ENCODE measurements around the gene ABHD8.

ABHD8 gene, protein sequence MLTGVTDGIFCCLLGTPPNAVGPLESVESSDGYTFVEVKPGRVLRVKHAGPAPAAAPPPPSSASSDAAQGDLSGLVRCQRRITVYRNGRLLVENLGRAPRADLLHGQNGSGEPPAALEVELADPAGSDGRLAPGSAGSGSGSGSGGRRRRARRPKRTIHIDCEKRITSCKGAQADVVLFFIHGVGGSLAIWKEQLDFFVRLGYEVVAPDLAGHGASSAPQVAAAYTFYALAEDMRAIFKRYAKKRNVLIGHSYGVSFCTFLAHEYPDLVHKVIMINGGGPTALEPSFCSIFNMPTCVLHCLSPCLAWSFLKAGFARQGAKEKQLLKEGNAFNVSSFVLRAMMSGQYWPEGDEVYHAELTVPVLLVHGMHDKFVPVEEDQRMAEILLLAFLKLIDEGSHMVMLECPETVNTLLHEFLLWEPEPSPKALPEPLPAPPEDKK

DNA sequence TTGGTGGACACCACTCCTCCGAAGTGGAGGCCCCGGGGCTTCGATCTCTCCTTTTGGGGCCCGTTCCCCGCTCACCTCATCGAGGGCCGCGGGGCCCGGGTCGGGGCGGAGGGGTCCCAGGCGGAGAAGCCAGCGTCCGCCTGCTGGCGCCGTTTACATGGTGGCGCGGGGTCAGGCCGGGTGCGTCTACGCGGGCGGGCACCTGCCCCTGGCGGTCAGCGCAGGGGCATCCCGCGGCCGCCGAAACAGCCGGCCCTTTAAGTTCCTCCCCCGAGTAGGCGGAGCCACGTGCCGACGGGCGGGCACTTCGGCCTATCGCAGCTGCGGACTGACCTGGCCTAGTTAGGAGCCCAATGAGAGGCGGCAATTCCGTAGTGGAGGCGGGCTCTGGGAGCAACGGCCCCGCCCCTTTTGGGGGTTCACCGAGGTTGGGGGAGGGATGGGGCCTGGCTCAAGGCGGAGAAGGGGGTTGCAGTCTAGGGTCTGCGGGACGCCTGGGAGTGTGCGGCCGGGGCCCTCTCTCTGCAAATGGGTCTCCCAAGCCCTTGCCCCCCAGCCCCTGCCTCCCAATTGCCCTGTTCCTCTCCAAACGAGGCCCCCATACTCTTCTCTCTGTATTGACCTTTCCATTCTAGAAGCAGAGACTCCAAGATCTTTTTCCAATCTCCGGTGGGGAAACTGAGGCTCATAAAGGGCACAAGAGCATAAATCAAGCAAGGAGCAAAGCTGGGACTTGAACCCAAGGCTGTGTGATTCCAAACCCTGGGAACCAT is at the start of gene ABHD8:
ABHD8 (minus strand) TSS at position 259 of the 773 bp plus-strand sequence. CDS start 1,809 bp downstream, outside the sequence.
- no peak for DNase-seq

DNA sequence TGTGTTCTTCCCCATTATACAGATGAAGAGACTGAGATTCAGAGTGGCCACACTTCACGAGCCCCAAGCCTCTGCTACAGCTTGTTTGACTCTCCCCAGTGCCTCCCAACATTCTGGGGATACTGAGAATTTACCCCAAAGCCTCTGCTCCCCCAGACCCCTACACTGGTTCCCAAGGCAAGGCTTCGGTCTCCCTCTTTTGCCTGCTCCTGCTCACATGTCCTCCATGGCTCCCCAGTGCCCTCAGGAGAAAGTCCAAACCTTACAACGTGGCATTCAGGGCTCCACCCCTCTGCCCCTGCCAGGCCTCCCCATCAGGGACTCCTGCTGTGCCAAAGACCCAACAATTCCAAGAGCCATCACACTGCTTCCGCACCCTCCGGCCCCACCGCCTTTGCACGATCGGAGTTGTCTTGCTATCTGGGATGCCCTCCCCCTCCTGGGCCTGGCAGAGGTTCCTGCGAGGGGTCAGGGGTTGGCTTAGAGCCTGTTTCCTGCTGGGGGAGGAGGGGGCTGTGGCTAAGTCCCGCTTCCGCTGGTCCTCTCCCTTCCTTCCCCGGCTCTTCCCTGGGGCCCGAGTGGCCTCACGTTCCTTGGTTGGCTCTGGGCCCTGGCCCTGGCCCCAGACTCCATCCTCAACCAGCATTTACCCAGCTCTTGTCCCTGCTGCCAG is 49.5 kb upstream of the ABHD8 start:
- DNase-seq: no peak

DNA sequence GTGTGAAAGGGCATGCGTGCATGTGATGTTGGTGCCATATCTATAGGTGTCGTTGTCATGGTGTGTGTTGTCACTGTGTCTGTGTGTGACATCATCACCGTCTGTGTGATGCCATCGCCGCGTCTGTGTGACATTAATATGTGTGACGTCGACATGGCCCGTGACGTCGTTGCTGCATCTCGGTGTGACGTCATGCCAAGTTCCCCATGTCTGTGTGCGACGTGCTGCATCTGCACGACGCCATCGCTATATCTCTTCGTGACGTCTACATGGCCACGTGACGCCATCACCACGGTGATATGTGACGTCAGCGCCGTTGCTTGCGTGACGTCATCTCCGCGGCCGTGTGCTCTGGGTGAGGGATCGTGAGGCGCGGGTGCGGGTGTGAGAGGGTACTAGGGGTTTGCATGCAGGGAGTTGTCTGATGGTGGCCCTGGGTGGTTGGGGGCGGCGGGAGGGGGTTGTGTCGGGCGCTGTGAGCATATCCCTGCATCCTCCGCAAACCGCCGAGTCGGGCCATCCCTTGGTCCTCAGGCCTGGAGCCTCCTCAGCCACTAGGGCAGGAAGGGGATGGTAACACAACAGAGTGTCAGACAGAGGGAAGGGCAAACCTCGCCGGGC is 48.7 kb upstream of the ABHD8 start:
- DNase-seq: no peak

DNA sequence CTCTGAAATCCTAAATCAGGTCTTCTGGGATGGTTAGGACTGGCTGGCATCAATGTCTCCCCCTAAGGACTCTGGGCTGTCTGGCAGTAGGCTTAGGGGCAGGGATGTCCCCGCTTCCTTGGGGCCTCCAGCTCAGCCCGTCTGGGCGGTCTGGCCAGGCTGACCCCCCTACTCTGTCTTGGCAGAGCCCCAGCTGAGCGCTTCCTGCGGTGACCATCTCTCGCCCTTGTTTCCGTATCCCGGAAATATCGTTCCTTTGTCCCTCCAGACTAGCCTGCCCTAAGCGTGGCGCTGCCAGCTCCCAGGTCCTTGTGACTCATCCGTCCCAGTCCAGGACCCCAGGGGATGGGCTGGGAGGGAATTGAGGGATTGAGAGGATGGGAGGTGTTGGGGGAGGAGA is 45.5 kb upstream of the ABHD8 start:
- no peak for DNase-seq

DNA sequence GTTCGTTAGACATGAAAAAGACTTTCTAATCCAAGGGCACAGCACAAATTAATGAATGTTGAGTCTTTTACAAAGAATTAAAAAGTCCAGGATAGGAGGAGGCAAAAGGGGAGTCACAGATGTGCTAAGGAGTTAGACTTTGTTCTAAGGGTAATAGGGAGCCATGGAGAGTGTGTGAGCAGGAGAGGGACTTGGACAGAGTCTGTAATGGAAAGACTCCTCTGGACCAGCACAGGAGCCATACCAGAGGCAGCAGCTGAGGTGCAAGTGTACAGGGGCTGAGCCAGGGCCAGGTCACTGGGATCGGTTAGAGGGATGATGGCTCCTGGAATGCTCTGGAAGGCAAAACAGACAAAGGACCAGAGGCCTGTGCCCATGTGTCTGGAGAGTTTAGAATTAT is 44.7 kb upstream of the ABHD8 start:
- no peak for DNase-seq

DNA sequence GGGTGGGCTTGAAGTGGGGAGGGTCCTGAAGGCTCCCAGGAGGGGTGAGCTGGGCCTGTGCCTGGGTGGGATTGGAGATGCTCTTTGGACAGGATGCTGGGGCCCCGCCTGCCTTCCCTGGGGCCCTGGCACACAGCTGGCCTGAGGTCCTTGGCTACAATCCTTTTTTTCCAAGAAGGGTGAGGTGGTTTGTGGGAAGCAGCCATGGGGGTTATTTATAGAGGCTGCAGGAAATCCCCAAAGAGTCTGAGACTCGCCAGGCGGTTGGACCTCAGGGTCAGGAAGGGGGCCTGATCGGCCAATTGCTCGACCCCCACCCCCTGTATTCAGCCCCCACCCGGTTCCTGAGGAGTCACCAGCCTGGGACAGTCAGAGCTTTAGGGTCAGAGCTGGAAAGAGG is 44.1 kb upstream of the ABHD8 start:
- no peak for DNase-seq

DNA sequence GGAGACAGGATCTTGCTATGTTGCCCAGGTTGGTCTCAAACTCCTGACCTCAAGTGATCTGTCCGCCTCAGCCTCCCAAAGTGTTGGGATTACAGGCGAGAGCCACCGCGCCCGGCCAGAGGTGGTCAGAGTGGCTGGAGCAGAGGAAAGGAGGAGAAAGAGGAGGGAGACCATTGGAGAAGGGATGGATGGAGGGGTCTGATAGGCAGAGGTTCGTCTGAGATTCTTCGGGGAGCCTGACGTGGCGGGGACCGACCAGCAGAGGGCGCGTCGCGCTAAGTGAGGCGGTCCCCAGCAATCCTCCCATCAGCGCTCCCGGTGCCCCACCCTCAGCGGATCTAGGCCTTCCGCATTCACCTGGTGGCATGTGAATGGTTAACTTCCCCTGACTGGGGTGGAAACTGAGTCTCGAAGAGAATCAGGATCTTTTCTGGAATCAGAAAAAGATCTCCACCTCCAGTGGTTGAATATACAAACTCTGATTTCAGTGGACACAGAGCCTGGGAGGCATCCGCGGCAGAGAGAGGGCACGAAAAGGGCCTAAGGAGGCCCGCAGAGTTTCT is 43.0 kb upstream of the ABHD8 start:
- no peak for DNase-seq

DNA sequence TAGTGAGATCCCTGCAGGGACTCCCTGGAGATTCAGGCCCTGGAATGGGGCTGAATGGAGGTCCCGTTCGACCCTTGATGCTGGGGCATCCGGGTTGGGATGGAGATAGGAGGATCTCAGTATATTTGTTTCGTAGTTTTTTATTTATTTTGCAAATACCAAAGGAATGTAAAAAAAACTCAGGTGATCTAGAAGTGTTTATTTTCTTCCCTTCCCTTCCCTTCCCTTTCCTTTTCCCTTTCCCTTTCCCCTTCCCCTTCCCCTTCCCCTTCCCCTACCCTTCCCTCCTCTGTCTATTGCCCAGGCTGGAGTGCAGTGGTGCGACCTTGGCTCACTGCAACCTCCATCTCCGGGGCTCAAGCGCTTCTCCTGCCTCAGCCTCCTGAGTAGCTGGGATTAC is 38.6 kb upstream of the ABHD8 start:
- DNase-seq: no peak

DNA sequence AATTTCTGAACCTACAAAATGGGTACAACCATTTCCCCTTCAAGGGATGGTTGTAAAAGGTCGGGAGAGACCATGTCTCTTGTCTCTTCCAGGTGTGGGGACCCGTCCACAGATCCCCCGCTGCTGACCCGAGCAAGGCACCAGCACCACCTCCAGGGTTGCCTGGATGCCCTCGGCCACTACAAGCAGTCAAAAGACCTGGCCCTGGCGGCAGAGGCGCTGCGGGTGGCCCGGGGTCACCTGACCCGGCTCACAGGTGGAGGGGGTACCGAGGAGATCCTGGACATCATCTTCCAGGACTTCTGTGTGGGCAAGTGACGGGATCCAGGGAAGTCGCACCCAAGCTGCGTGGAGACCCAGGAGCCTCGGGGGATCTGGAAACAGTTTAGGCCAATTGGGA is 38.2 kb upstream of the ABHD8 start:
- no peak for DNase-seq

DNA sequence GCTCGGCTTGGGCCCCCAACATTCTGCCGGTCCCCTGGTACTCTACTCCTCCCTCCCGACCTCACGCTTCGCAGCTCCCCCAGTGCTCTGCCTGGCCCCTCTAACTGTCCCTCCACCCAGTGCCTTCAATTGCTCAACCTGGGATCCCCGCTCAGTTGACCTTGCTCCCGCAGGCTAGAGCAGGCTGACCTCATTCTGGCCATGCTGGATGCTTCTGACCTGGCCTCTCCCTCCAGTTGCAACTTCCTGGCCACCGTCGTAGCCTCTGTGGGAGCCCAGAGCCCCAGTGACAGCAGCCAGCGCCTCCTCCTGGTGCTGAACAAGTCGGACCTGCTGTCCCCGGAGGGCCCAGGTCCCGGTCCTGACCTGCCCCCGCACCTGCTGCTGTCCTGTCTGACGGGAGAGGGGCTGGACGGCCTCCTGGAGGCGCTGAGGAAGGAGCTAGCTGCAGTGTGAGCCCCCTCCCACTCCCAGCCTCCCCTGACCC is 37.7 kb upstream of the ABHD8 start:
- DNase-seq: no peak

DNA sequence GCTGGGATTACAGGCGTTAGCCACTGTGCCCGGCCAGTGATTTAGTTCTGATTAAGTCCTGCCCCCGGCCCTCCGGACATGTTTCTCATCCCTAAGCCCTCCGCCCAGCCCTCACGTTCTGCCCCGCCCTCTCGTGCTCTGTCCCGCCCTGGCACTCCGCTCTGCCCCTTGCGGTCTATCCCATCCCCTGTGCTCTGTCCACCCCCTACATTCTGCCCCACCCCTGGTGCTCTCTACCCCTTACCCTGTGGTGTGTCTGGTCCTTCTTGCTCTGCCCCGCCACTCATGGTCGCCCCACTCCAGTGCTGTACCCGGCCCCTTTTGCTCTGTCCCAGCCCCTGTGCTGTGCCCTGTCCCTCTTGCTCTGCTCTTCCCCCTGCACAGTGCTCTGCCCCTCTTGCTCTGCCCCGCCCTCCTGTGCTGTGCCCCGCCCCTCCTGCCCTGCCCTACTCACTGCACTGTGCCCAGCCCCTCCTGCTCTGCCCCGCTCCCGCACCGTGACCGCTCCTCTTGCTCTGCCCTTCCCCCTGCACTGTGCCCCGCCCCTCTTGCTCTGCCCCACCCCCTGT is 37.2 kb upstream of the ABHD8 start:
- DNase-seq: no peak

DNA sequence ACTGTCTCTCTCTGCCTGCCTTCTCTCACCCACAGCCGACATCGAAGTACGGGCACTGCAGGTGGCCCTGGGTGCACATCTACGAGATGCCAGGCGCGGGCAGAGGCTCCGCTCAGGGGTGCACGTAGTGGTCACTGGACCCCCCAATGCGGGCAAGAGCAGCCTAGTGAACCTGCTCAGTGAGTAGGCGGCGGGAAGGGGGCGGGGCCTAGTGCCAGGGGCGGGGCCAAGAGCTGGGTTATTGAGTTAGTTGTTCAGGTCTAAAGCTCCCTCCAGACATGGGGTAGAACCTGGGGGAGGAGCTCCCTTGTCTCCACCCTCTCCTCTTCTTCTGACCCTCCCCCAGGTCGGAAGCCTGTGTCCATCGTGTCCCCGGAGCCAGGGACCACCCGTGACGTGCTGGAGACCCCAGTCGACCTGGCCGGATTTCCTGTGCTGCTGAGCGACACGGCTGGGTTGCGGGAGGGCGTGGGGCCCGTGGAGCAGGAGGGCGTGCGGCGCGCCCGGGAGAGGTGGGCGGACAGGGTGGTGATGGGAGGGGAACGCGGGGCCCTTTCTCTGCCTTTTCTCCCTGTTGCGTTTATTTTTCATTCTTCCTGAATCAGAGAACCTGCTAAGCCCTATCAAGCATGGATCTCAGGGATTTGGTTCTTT is 36.0 kb upstream of the ABHD8 start:
- no peak for DNase-seq

DNA sequence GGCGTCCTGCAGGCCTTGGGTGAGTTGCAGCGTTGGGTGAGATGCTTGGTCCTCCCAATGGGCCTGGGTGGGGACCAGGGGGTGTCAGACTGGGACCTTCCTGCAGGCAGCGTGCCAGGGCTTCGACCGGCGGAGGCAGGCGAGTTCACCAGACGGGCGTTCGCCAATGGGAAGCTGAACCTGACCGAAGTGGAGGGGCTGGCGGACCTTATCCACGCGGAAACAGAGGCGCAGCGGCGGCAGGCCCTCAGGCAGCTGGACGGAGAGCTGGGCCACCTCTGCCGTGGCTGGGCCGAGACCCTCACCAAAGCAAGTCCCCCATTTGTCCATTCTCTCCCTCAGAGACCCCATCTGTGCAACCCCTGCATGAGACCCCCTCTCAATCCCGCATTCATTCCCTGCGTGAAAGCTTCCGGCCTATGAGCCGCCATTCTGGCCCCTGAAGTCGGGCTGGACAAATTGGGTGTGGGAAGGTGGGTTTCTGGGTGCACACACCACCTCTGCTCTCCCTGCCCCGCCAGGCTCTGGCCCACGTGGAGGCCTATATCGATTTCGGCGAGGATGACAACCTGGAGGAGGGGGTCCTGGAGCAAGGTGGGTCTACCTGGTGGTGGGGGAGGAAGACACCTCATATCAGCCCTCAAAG is 35.3 kb upstream of the ABHD8 start:
- no peak for DNase-seq

DNA sequence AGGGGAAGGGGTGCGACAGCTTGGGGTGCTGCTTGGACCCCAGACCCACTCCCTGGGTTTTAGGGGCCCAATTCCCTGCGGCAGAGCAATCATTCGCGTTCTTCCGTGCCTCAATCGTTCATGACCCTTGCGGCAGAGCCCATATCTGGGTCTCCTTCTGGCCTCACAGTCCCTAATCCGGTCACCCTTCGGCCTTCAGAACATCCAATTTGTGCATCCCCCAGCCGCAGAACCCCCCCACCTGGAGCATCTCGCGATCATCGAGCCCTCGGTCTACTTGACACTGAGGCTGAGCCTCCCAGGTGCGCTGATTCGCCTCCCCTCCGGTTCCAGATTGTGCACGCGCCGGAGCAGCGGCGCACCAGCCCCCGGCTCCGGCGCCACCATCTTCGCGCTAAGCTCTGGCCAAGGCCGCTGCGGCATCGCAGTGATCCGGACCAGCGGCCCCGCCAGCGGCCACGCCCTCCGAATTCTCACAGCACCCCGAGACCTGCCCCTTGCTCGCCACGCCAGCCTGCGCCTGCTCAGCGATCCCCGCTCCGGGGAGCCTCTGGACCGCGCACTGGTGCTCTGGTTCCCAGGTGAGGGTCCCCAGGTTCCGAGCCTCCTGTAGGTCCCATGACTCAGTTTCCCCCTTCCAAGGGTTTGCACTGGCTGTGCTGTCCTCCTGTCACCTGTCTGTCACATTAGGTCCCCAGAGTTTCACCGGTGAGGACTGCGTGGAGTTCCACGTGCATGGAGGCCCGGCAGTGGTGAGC is 34.6 kb upstream of the ABHD8 start:
- DNase-seq: no peak

DNA sequence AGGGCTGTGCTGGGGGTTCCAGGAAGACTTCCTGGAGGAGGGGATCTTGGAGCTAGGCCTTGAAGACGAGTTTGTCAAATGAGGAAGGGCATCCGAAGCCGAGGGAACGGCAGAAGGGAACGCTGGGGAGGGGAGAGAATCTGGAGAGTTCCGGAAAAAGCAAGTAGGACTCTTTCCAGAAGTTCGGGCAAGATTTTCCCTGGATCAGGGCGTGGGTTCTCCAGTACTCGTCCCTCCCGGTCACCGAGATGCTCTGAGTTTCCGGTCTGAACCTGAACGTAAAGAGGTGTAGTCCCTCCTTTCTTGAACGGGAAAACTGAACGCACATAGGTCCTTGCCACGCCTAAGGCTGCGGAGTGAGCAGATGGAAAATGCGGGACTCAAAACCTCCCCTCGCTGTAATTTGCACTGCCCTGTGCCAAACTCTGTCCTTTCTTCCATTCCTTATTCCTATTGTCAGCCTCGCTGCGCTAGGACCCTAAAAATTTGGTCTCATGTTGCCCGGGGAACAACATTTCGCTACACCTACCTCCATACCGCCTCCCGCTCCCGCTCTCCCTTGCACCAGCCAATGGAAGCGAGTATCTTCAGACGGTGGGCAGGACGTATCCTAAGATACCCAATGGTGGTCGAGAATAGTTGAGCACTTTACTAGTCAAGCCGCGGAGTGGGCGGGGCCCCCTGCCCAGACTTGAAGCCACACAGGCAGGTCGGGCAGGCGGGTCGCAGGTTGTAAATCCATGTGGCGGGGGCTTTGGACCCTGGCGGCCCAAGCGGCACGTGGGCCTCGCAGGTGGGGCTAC is 33.8 kb upstream of the ABHD8 start, which contains the start of gene GTPBP3:
GTPBP3 (plus strand) TSS at position 682 of the 803 bp plus-strand sequence; CDS start at position 741, 59 bp downstream.
- DNase-seq: peak; percentile 93

DNA sequence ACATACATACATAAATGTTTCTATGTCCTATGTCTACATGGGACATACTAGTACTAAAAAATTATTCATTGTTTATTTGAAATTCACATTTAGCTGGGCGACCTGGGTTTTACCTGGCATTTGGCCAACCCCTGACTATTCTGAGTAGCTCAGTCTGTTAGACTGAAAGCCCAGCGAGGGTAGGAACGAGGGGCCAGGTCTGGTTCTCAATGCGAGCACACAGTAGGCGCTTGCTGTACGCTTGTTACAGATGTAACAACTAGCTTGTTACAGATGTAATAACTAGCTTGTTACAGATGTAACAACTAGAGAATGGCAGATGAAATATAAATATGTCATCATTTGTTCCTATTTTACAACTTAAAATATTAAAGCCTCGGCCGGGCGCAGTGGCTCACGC is 32.4 kb upstream of the ABHD8 start:
- no peak for DNase-seq

DNA sequence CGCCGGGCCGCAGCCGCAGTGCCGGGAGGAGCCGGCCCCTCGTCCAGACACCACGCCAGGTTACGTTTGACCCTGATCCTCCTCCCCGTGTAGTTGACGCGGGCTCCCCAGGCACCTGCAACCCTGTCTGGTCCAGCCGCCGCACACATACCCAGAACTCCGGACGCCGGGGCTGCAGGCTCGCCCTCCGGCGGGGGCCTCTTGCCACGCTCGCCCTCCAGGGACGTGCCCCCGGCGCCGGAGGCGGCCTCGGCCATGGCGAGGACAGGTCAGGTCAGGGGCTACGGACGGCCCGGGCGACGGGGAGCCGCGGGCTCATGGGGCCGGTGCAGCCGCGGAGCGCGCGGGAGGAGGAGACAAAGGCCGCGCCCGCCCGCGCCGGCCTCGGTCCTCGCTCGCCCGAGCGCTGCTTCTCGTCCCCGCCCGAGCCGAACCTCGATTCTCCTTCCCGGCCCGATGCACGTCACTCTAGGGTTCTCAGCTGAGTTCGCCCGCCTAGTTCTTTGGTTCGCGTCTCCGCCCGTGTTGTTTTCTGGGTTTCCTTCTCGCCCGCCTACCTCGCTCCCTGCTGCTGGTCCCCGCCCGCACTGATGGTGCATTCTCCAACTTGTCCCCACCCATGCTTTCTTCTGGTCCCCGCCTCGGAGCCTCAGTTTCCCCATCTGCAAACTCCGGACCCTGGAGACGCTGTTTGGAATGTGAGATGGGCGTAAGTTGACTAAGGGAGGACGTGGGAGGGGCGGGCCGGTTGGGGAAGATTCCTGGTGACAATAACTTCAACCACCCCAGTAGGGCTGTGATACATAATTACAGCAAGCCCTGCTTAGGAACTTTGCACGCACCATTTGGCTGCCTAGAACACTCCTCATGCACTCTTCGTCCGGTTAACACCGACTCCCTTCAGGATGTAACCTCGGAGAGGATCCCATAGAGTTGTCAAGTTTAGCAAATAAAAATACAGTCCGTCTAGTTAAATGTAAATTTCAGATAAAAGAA is 31.5 kb upstream of the ABHD8 start, which contains the start of gene ANO8:
ANO8 (minus strand) TSS at position 442 of the 996 bp plus-strand sequence; CDS start at position 257, 185 bp downstream.
- peak; percentile 58 for DNase-seq
